ENCODE data around the gene METRNL.

GRCh38 chr17:83058266-83058798 lies 21.1 kb upstream of the METRNL start:
- no peak for TF ChIP-seq CTCF (conservative IDR thresholded peaks at IDR 0.05)
- TF ChIP-seq ZFX (IDR thresholded peaks at IDR 0.05), result no peak

Data from C4-2B (cell line).